Testis (tissue), 2 donors: Measurements from ENCODE around the gene RBM22.

Experiments
- CTCF ChIP-seq, 3 experiments: fragments of 450-650 bp in 2 of 3; fragments of 200-600 bp in 1 of 3; sonication (generic) in 1 of 3; IDR thresholded peaks; one replicate each; pipeline ENCODE4 v1.5.1; 2016 to 2019; ENCODE audit warnings: antibody characterized with exemption in 3 of 3, mild to moderate bottlenecking in 2 of 3, moderate library complexity in 1 of 3
- POLR2A ChIP-seq: fragments of 450-650 bp; IDR thresholded peaks from one replicate; pipeline ENCODE4 v1.6.1; 2017; ENCODE audit warnings: antibody characterized with exemption, mild to moderate bottlenecking, moderate library complexity

- no peak for TF ChIP-seq CTCF (IDR thresholded peaks at IDR 0.05)
- no peak for TF ChIP-seq POLR2A
Observed at GRCh38 chr5:150641006-150641570, 59.8 kb downstream of the RBM22 start.
